Measurements from ENCODE around the gene CPB1. TPM values are rescaled to one million over a fixed set of nuclear protein-coding genes. Genes with fewer than 3 reads are reported as not detected.

The CPB1 gene
- total and polyA plus RNA-seq, 9 donors: 0.11 to 19.1 (median 5.5) TPM; not detected in 3

DNA sequence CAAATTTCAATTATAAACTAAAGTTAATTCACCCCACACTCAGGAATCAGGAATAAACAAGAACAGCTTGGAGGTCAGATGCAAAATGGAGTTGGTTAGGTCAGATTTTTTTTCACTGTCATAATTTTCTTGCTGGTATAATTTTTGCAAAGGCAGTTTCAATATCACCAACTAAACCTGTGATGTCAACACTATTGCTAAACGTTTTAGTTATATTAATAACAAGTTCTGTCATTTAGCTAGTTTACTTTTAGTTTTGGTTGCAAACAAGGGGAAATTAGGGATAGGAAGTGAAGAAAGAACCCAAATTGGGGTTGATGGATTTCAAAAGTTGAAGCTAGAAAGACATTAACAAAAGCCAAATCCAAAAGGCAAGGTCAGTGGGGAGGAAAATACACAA lies 4.6 kb upstream of the CPB1 start:
- intact Hi-C loops (cut with DNase I): no loop called here
- Histone ChIP-seq H3K4me3 (no peak overlapping the region), H3K4me1 (ENCODE audit: insufficient read depth) (no peaks in the 10 kb centered on the region), H3K27ac (no peak overlapping the region), H3K27me3 (no peaks in the 10 kb centered on the region), H3K36me3 (no peaks in the 10 kb centered on the region), H3K9me3 (no peaks in the 10 kb centered on the region)
- no peak for TF ChIP-seq POLR2A (IDR thresholded peaks at IDR 0.05)
- no peak for TF ChIP-seq EP300 (IDR thresholded peaks at IDR 0.05)
- no peak for TF ChIP-seq CTCF (IDR thresholded peaks at IDR 0.05)
- no peak for DNase-seq
- WGBS, 3 donors: 38 to 56% (median 41%) methylated on average over 1 of the region's 1 CpG

- H3K27ac ChIP-seq: no peak overlapping the region
- H3K36me3 ChIP-seq: no peaks in the 10 kb centered on the region
- H3K4me1 ChIP-seq (ENCODE audit: insufficient read depth): no peaks in the 10 kb centered on the region
- intact Hi-C loops (cut with DNase I): no loop called here
- H3K27me3 ChIP-seq: no peaks in the 10 kb centered on the region
- WGBS, 3 donors: 89 to 96% (median 94%) methylated on average over 3 of the region's 3 CpGs
- DNase-seq: no peak
- TF ChIP-seq POLR2A (IDR thresholded peaks at IDR 0.05): no peak
- TF ChIP-seq CTCF (IDR thresholded peaks at IDR 0.05): no peak
- no peak for TF ChIP-seq EP300 (IDR thresholded peaks at IDR 0.05)
- no peak overlapping the region for H3K4me3 ChIP-seq
- H3K9me3 ChIP-seq: no peaks in the 10 kb centered on the region
These were observed 2.1 kb upstream of the CPB1 start for GRCh38 chr3:148825476-148825875.

GRCh38 chr3:148828136-148828690 lies 602 bp downstream of the CPB1 start:
- intact Hi-C loops (cut with DNase I): no loop called here
- H3K27me3 ChIP-seq: no peaks in the 10 kb centered on the region
- H3K27ac ChIP-seq: no peak overlapping the region
- no peak for DNase-seq
- no peaks in the 10 kb centered on the region for H3K9me3 ChIP-seq
- H3K4me3 ChIP-seq: no peak overlapping the region
- 62 to 65% (median 63%) methylated on average over 4 of the region's 4 CpGs for WGBS, 3 donors
- H3K4me1 ChIP-seq (ENCODE audit: insufficient read depth): no peaks in the 10 kb centered on the region
- TF ChIP-seq CTCF (IDR thresholded peaks at IDR 0.05) (no peak), POLR2A (IDR thresholded peaks at IDR 0.05) (no peak), EP300 (IDR thresholded peaks at IDR 0.05) (no peak)
- H3K36me3 ChIP-seq: no peaks in the 10 kb centered on the region

GRCh38 chr3:148829926-148830325 lies 2.3 kb downstream of the CPB1 start:
- no peaks in the 10 kb centered on the region for H3K27me3 ChIP-seq
- no peaks in the 10 kb centered on the region for H3K4me1 ChIP-seq (ENCODE audit: insufficient read depth)
- intact Hi-C loops (cut with DNase I): no loop called here
- no peak for TF ChIP-seq POLR2A (IDR thresholded peaks at IDR 0.05)
- TF ChIP-seq CTCF (IDR thresholded peaks at IDR 0.05): no peak
- TF ChIP-seq EP300 (IDR thresholded peaks at IDR 0.05): no peak
- WGBS, 3 donors: 89 to 94% (median 92%) methylated on average over 3 of the region's 3 CpGs
- H3K9me3 ChIP-seq: no peaks in the 10 kb centered on the region
- H3K4me3 ChIP-seq: no peak overlapping the region
- no peaks in the 10 kb centered on the region for H3K36me3 ChIP-seq
- H3K27ac ChIP-seq: no peak overlapping the region
- no peak for DNase-seq

Data from ovary (tissue), 9 donors.